Immature natural killer cell (primary cell): ENCODE data around the gene PLCB4. TPM values are rescaled to one million over a fixed set of nuclear protein-coding genes. Genes with fewer than 3 reads are reported as not detected.

Experiments used
- DNase-seq, 3 donors: peaks; one replicate each; pipeline ENCODE4 v3.0.0; 2022; ENCODE audit warnings: mixed read lengths in 1 of 3
- H3K27ac Mint-ChIP-seq, 6 donors: one replicate each; pipeline ENCODE4 v1.8.0; 2020; ENCODE audit warnings: mixed read lengths in 6 of 6, mild to moderate bottlenecking in 5 of 6, inconsistent platforms in 4 of 6, moderate library complexity in 3 of 6
- H3K27me3 Mint-ChIP-seq, 3 donors: one replicate each; pipeline ENCODE4 v1.8.0; 2020 to 2021; ENCODE audit warnings: low read depth in 3 of 3, mild to moderate bottlenecking in 3 of 3, mixed read lengths in 3 of 3, moderate library complexity in 3 of 3, inconsistent platforms in 1 of 3
- H3K36me3 Mint-ChIP-seq, 3 donors: one replicate each; pipeline ENCODE4 v1.8.0; 2020; ENCODE audit warnings: mixed read lengths in 3 of 3, inconsistent platforms in 2 of 3, mild to moderate bottlenecking in 2 of 3
- H3K4me1 Mint-ChIP-seq, 2 donors: one replicate each; pipeline ENCODE4 v1.8.0; 2020; ENCODE audit warnings: inconsistent platforms in 2 of 2, mild to moderate bottlenecking in 2 of 2, mixed read lengths in 2 of 2, moderate library complexity in 1 of 2
- H3K4me3 Mint-ChIP-seq, 5 donors: one replicate each; pipeline ENCODE4 v1.8.0; 2020; ENCODE audit warnings: mild to moderate bottlenecking in 5 of 5, mixed read lengths in 5 of 5, inconsistent platforms in 3 of 5, moderate library complexity in 3 of 5
- H3K9me3 Mint-ChIP-seq, 6 donors: one replicate each; pipeline ENCODE4 v1.8.0; 2020; ENCODE audit warnings: mild to moderate bottlenecking in 6 of 6, mixed read lengths in 6 of 6, inconsistent platforms in 4 of 6, moderate library complexity in 3 of 6
- polyA plus RNA-seq, 3 donors: library from polyadenylated mRNA; unstranded; fragments of 300-500 nt; fragmentation: Illumina TruSeq; gene quantifications; one replicate each; pipeline ENCODE4 v1.2.3, GENCODE V29; 2021

The PLCB4 gene
- polyA plus RNA-seq, 3 donors from 2014 or later, result not detected

DNA sequence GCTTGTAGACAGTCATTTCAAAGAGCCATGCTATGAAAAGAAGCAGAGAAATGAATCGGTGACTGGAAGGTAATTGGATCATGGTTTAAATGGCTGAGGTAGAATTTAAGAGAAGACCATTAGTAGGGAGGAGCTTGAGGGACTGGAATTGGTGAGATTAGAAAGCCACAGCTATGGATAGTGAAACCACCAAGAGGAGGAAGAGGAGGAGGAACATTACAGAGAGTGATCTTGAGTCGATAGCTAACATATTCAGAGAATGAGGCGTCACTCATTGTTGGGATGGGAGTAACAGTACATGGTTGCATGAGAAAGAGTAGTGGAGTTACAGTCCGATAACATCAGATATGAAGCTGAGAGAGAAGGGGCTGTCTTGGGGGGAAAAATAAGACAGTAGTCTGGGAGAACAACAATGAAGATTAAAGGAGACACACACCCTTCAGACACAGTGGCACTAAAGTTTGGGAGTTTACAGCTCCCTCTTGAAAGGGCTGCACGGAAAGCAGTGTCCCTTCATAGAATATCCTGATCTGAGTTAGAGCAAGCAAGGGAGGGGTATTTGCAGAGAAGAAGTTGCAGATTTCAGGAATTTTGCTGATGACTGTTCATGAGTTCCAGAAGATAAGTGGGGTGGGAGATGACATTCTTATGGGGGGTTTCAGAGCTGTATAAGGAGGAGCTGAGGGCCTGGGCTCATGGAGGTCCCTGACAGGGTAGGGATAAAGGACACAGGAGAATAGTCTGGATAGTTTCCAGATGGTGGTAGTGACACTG lies 430.4 kb downstream of the PLCB4 start:
- no peak overlapping the region for H3K4me3 Mint-ChIP-seq
- H3K4me1 Mint-ChIP-seq, result no peaks in the 10 kb centered on the region
- peaks cover 0 to 2% (median 0%) of the 10 kb centered on the region in 3 donors for H3K27me3 Mint-ChIP-seq
- H3K9me3 Mint-ChIP-seq, result peaks cover 0 to 26% (median 3%) of the 10 kb centered on the region in 6 donors
- no peak overlapping the region for H3K27ac Mint-ChIP-seq
- H3K36me3 Mint-ChIP-seq, result no peaks in the 10 kb centered on the region
- DNase-seq, result no peak

DNA sequence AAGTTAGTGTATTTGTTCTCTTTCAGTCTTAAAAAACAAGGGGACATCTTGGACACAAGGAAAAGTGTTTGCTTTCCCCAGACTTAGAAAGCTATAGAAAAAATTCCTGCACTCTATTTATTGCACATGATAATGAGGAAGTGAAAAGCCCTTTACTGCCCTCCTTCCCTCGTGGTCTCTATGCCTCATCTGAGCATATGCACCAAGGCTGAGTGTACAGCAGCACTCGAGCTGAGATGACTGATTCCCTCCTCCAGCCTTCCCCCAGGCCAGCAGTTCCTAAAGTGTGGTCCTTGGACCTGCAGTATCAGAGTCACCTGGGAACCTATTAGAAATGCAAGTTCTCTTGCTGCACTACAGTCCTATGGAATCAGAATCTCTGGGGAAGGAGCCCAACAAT lies 431.2 kb downstream of the PLCB4 start:
- Mint-ChIP-seq H3K9me3 (peaks cover 0 to 22% (median 3%) of the 10 kb centered on the region in 6 donors), H3K4me3 (no peak overlapping the region), H3K36me3 (no peaks in the 10 kb centered on the region), H3K27me3 (peaks cover 0 to 4% (median 2%) of the 10 kb centered on the region in 3 donors), H3K4me1 (no peaks in the 10 kb centered on the region), H3K27ac (no peak overlapping the region)
- DNase-seq, result no peak

DNA sequence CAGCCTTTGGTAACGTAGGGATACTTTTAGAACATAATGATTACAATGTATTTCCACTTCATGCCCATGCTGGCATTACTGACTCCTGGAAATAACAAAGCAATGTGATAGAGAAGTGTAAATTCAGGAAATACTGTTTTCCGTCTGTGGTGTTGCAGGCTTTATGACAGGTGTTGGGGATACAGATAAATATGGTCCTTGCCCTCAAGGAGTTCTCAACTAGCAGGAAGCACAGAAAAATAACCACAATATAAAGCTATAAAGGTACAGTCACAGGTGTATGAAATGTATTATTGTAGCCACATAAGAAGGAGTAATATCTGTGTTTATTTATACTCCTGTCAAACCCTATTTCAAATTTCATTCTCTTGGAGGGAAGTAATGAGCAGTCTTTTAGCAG lies 432.6 kb downstream of the PLCB4 start:
- Mint-ChIP-seq H3K4me3 (no peak overlapping the region), H3K9me3 (peaks cover 0 to 12% (median 3%) of the 10 kb centered on the region in 6 donors), H3K27me3 (peaks cover 2 to 7% (median 3%) of the 10 kb centered on the region in 3 donors), H3K4me1 (no peaks in the 10 kb centered on the region), H3K36me3 (no peaks in the 10 kb centered on the region), H3K27ac (no peak overlapping the region)
- DNase-seq, result no peak

DNA sequence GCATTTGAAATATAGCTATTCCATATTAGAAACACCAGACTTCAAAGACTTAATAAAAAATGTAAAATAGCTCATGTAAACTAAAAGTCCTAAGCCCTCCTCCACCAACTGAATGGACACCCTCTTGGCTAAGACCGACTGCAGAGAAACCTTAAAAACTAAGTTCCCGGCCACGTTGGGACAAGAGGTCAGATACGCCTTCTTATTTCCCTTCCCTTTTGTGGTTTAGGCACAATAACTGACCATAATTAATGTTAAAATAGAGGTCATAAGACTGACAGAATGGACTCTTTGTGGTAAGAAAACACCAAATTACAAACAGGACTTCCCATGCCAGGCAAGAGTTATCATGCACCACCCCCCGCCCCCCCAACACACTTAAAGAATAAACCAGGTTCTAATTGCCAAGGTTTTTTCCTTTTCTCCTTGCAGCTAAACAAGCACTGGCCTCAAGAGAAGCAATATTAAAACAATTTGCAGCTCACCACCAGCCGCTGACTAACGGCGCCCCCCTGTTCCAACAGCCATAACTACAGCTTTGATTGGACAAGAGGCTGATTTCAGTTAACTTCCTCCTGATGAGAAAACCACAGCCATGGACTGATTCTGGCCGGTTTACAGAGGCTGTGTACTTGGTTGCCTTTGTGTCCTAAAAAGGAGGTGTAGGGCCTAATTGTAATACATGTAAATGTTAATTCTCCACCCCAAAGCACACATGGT lies 434.8 kb downstream of the PLCB4 start:
- peaks cover 0 to 6% (median 3%) of the 10 kb centered on the region in 6 donors for H3K9me3 Mint-ChIP-seq
- no peak for DNase-seq
- H3K27ac Mint-ChIP-seq, result no peak overlapping the region
- peaks cover 3 to 12% (median 4%) of the 10 kb centered on the region in 3 donors for H3K27me3 Mint-ChIP-seq
- H3K4me1 Mint-ChIP-seq, result no peaks in the 10 kb centered on the region
- no peaks in the 10 kb centered on the region for H3K36me3 Mint-ChIP-seq
- H3K4me3 Mint-ChIP-seq, result no peak overlapping the region

DNA sequence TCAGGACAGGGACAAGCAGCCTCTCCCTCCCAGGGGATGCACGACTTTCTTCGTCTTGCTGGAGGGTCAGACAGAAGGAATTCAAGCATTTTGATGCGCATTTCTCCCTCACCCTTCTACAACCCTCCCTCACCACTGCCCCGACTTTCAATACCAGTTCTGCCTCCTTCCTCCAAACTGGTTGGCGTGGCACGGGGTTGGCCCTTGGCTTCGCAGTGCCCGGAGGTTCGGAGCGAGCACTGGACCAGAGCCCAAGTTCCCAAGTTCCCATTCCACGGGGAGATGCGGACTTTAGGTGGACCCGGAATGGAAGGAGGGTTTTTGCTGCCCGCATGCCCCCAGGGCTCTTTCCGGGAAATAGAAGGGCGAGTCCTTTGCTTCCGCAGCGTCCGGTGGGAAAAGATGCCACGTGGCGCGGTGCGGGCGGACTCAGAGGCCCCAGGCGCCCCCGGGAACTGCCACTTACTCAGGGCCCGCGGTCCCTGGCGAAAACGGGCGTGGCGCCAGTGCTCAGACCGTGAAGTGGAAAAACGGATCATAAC lies 437.5 kb downstream of the PLCB4 start:
- no peak for DNase-seq
- H3K4me3 Mint-ChIP-seq, result no peak overlapping the region
- peaks cover 3 to 16% (median 8%) of the 10 kb centered on the region in 3 donors for H3K27me3 Mint-ChIP-seq
- H3K9me3 Mint-ChIP-seq, result peaks cover 6 to 10% (median 8%) of the 10 kb centered on the region in 6 donors
- no peaks in the 10 kb centered on the region for H3K4me1 Mint-ChIP-seq
- H3K27ac Mint-ChIP-seq, result no peak overlapping the region
- H3K36me3 Mint-ChIP-seq, result no peaks in the 10 kb centered on the region

DNA sequence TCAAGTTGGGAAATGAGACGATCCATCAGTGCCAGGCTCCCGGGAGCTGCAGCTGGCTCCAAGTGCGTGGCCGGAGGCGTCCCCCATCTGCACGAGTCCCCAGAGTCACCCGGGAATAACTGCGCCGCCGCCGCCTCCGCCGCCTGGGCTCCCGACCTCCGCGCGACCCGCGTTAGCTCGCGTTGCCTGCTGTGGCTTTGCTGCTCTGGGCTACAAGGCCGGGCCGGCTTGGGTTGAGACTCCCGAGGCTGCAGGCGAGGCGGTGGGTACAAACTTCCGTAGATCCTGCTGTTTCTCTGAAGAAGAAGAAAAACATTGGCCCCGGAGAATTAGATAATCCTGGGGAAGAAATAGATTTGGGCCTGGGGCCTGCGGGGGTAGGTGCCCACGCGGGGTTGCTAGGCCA lies 438.1 kb downstream of the PLCB4 start:
- Mint-ChIP-seq H3K9me3 (peaks cover 6 to 13% (median 8%) of the 10 kb centered on the region in 6 donors), H3K27ac (no peak overlapping the region), H3K27me3 (peaks cover 3 to 16% (median 8%) of the 10 kb centered on the region in 3 donors), H3K4me3 (no peak overlapping the region), H3K36me3 (no peaks in the 10 kb centered on the region), H3K4me1 (no peaks in the 10 kb centered on the region)
- DNase-seq, result no peak

DNA sequence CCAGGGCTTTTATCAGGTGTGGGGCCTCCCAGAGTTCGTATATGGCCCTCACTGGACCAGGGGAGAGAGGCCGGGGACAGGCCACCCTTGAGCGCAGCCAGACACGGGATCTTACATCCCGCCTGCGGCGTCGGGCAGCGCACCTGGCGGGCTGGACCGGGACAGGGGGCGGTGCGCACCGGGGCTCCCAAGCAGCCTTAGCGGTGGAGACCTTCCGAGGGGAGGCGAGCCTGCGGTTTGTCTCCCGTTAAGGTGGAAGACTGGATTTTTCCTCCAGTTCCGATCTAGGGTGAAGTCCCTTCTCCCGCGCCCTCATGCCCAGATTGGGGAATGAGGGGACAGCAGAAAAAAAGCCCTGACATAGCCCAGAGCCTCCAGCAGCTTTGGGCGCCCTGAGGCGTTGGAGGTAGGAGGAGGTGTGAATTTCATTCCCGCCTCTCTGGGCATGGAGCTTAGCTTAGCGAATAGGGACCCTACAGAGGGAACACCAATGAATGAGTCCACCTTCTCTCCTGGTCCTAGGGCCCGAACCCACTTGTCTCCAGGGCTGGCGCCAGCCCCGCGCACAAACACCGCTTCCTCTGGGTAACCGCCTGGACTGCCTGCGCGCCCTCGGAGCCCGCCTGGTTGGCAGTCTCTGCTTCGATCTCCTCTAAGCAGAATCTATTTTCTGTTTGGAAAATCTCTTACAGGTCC lies 438.8 kb downstream of the PLCB4 start:
- Mint-ChIP-seq H3K27me3 (peaks cover 3 to 16% (median 8%) of the 10 kb centered on the region in 3 donors), H3K9me3 (peaks cover 4 to 13% (median 8%) of the 10 kb centered on the region in 6 donors), H3K4me3 (no peak overlapping the region), H3K27ac (no peak overlapping the region), H3K36me3 (no peaks in the 10 kb centered on the region), H3K4me1 (no peaks in the 10 kb centered on the region)
- no peak for DNase-seq

DNA sequence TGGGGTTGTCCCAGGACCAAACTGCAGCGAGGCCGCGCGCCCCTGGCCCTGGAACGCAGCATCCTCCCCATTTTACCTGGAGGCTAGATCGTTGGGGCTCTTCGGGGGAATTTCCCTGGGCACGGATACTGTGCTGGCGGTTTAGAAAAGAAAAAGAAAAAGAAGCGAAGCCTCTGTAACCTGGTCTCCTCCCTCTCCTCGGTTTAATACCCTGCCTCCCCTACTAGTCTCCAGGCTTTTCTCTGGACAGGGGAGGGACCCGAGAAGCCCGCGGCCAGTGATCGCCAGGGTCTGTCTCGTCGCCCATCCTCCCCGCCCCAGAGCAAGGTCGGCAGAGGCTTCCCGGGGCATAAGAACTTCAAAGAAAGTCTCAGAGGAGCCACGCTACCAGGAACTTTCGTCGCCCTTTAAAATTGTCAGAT lies 439.4 kb downstream of the PLCB4 start:
- H3K4me3 Mint-ChIP-seq, result no peak overlapping the region
- H3K27ac Mint-ChIP-seq, result no peak overlapping the region
- H3K9me3 Mint-ChIP-seq, result peaks cover 4 to 13% (median 8%) of the 10 kb centered on the region in 6 donors
- no peak for DNase-seq
- H3K27me3 Mint-ChIP-seq, result peaks cover 3 to 16% (median 10%) of the 10 kb centered on the region in 3 donors
- H3K4me1 Mint-ChIP-seq, result no peaks in the 10 kb centered on the region
- H3K36me3 Mint-ChIP-seq, result no peaks in the 10 kb centered on the region

DNA sequence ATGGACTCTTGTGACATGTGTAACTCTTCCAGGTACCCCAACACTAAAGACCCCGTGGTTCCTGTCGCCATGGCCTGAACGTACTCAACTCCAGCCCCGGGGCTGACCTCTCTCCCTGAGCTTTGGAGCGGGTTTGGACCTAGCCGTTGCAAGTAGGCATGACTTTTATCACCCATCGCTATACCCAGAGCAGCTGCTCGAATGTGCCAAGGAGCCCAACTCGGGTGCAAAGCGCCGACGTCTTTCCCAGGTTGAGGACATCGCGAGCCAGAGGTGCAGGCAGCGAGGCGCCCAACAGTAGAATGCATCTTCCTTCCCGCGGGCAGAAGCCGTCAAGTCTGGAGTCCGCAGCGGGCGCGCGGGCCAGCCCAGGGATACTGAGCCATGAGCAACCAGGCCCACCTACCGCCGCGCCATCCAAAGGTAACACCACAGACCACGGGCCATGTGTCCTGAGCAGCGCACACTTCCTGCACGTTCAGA lies 439.9 kb downstream of the PLCB4 start:
- Mint-ChIP-seq H3K4me1 (no peaks in the 10 kb centered on the region), H3K27ac (no peak overlapping the region), H3K27me3 (peaks cover 3 to 17% (median 11%) of the 10 kb centered on the region in 3 donors), H3K4me3 (no peak overlapping the region), H3K9me3 (peaks cover 5 to 14% (median 8%) of the 10 kb centered on the region in 6 donors), H3K36me3 (no peaks in the 10 kb centered on the region)
- no peak for DNase-seq

DNA sequence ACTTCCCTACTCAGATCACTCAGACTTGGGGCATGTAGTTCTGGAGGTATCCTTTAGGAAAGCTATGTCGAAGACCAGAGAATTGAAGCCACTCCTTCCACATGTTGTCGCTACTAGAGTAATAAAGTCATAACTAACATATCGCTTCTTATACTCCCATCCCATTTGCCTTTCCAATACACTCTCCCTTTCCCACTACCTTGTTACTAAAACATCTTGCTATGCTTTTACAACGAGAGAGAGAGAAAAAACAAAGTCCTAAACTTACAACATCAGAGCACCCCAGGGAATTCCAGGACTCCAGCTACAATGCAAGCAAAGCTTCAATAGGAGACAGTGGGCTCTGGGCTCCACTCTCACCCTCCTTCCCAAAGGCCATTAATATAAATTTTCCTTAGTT lies 440.4 kb downstream of the PLCB4 start:
- Mint-ChIP-seq H3K27me3 (peaks cover 6 to 18% (median 10%) of the 10 kb centered on the region in 3 donors), H3K4me3 (no peak overlapping the region)

DNA sequence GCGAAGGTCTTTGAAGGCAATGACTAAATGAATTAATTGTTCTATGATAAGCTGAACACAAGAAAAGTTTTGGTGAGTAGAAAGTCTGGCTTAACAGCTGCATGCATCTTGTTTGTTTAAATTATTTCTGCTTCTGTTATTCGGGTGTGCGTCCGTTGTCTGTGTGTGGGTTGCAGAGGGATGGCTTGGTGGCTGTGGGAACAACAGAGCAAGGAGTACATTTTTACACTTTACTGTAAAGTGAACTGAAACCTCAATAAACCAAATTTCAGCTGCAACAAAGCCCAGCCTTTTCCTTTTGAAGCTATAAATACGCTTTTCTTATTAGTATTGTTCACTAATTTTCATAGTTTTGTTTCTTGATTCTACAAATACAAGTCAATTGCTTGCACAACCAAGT lies 442.0 kb downstream of the PLCB4 start:
- Mint-ChIP-seq H3K9me3 (peaks cover 5 to 17% (median 11%) of the 10 kb centered on the region in 6 donors), H3K27me3 (peaks cover 8 to 17% (median 13%) of the 10 kb centered on the region in 3 donors), H3K36me3 (no peaks in the 10 kb centered on the region), H3K4me1 (no peaks in the 10 kb centered on the region), H3K4me3 (no peak overlapping the region), H3K27ac (no peak overlapping the region)
- no peak for DNase-seq

More for the DNA sequence above, 440.4 kb downstream of the PLCB4 start:
- no peak overlapping the region for H3K27ac Mint-ChIP-seq
- no peak for DNase-seq
- peaks cover 5 to 17% (median 10%) of the 10 kb centered on the region in 6 donors for H3K9me3 Mint-ChIP-seq
- no peaks in the 10 kb centered on the region for H3K4me1 Mint-ChIP-seq
- H3K36me3 Mint-ChIP-seq, result no peaks in the 10 kb centered on the region

DNA sequence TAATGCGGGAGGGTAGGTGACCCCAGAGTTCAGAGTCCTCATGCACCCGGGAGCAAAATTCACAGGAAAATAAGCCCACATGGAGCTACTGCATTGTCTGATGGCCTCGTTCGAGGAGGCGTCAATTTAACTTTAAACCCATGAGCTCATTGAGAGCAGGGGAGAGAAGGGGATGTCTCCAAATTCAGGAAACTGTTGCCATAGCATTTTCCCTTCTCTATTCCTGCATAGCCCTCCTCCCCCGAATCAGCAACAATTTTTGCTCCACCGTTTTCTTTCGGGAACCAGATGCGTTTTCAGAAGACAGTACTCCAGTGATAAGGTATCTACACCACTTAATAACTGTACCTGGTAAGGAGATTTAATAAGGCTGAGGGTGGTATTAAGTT lies 445.2 kb downstream of the PLCB4 start:
- no peaks in the 10 kb centered on the region for H3K4me1 Mint-ChIP-seq
- H3K4me3 Mint-ChIP-seq, result no peak overlapping the region
- peaks cover 2 to 18% (median 9%) of the 10 kb centered on the region in 6 donors for H3K9me3 Mint-ChIP-seq
- H3K27me3 Mint-ChIP-seq, result peaks cover 6 to 19% (median 10%) of the 10 kb centered on the region in 3 donors
- no peak overlapping the region for H3K27ac Mint-ChIP-seq
- peaks cover 0 to 3% (median 2%) of the 10 kb centered on the region in 3 donors for H3K36me3 Mint-ChIP-seq
- DNase-seq, result no peak

DNA sequence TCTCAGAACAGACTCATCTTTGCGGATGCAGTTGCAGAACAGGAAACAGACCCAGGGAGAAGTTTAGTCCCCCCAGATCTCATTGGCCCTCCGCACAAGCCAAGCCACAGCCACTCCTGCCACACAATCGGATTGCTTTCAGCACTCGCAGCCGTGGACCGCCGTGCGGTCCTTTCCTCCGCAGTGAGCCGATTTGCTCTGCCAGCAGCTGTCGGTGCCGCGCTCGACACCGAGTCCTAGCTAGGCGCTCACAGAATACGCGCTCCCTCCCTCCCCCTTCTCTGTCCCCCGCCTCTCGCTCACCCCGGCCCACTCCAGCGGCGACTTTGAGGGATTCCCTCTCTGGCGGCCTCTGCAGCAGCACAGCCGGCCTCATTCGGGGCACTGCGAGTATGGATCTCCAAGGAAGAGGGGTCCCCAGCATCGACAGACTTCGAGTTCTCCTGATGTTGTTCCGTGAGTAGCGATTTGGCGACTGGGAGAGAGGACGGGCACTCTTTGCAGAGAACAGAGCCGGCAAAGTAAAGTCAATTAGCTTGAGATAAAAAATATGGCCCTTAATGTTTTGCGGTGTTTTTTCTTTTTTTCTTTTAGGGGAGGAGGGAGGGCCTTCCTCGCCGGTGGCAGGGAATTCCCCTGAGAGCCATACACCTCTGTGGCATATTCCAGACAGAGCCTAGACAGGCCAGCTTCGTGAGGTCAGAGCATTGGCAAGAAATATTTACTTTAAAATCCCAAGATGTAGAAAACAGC lies 445.8 kb downstream of the PLCB4 start, which contains the start of gene LAMP5:
LAMP5 (plus strand) TSS at position 130 of the 753 bp plus-strand sequence; CDS start at position 393, 263 bp downstream.
- DNase-seq, result no peak
- H3K4me1 Mint-ChIP-seq, result no peaks in the 10 kb centered on the region
- no peak within 1 kb of the TSS for H3K4me3 Mint-ChIP-seq
- peaks cover 0 to 17% (median 5%) of the 10 kb centered on the region in 6 donors for H3K9me3 Mint-ChIP-seq
- peaks cover 0 to 3% (median 2%) of the 10 kb centered on the region in 3 donors for H3K36me3 Mint-ChIP-seq
- peaks cover 6 to 16% (median 10%) of the 10 kb centered on the region in 3 donors for H3K27me3 Mint-ChIP-seq
- no peak within 1 kb of the TSS for H3K27ac Mint-ChIP-seq
